ENCODE measurements around the gene NMNAT3. TPM values are rescaled to one million over a fixed set of nuclear protein-coding genes. Genes with fewer than 3 reads are reported as not detected.

NMNAT3 gene
- total and polyA plus RNA-seq, 8 donors: 3.6 to 24.9 (median 7.0) TPM

DNA sequence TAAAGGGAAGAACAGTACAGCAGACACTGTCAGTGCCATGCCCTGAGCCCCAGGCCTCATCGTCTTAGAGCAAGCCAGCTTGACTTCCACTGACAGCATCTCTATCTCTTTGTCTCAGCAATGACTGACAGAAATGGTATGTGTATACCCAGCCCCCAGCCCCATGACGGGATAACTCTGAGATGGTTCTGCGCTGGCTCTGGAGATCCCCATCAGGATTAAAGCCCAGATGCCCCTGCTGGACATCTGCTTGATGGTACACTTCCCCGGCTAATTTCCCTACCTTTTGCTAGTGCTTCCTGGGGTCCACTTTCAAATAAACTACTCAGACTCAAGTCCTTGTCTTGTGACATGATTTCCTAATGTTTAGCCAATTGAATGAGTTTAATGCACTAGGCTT is 7.6 kb downstream of the NMNAT3 start:
- TF ChIP-seq EP300 (IDR thresholded peaks at IDR 0.05) (no peak), POLR2A (IDR thresholded peaks at IDR 0.05) (no peak), POLR2AphosphoS5 (IDR thresholded peaks at IDR 0.05) (no peak)
- Histone ChIP-seq H3K9me3 (no peaks in the 10 kb centered on the region), H3K4me1 (no peaks in the 10 kb centered on the region), H3K4me3 (no peak overlapping the region), H3K36me3 (no peaks in the 10 kb centered on the region), H3K27ac (no peak overlapping the region), H3K27me3 (no peaks in the 10 kb centered on the region)
- 90 to 93% (median 93%) methylated on average over 4 of the region's 4 CpGs for WGBS, 5 donors
- intact Hi-C loops (cut with DNase I; ENCODE audit: low total_unique reads): no loop called here
- no peak for DNase-seq

GRCh38 chr3:139668332-139668731 is 9.4 kb downstream of the NMNAT3 start:
- Histone ChIP-seq H3K27ac (no peak overlapping the region), H3K27me3 (no peaks in the 10 kb centered on the region), H3K4me1 (no peaks in the 10 kb centered on the region), H3K36me3 (no peaks in the 10 kb centered on the region), H3K9me3 (no peaks in the 10 kb centered on the region), H3K4me3 (no peak overlapping the region)
- TF ChIP-seq POLR2A (IDR thresholded peaks at IDR 0.05): no peak
- TF ChIP-seq POLR2AphosphoS5 (IDR thresholded peaks at IDR 0.05): no peak
- TF ChIP-seq, protein P1, sequence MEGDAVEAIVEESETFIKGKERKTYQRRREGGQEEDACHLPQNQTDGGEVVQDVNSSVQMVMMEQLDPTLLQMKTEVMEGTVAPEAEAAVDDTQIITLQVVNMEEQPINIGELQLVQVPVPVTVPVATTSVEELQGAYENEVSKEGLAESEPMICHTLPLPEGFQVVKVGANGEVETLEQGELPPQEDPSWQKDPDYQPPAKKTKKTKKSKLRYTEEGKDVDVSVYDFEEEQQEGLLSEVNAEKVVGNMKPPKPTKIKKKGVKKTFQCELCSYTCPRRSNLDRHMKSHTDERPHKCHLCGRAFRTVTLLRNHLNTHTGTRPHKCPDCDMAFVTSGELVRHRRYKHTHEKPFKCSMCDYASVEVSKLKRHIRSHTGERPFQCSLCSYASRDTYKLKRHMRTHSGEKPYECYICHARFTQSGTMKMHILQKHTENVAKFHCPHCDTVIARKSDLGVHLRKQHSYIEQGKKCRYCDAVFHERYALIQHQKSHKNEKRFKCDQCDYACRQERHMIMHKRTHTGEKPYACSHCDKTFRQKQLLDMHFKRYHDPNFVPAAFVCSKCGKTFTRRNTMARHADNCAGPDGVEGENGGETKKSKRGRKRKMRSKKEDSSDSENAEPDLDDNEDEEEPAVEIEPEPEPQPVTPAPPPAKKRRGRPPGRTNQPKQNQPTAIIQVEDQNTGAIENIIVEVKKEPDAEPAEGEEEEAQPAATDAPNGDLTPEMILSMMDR (IDR thresholded peaks at IDR 0.05): no peak
- no peak for TF ChIP-seq EP300 (IDR thresholded peaks at IDR 0.05)
- DNase-seq: no peak
- intact Hi-C loops (cut with DNase I; ENCODE audit: low total_unique reads): no loop called here

DNA sequence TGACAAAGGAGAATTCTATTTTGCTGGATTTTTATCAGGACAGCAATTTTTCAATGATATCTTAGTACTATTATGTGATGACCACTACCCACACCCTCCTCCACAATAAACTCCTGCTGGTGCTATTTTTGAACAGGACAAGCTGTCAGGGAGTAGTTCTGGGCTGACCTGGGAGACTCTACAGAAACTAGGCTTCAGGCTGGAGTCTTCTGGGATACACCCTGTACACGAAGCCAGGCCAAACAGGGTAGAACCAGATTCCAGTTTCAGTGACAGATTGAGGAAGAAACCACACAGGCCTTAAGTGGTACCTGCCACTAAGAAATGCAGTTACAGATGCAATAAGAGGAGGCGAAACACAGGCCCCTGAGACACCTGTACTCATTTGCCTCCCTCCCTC is 12.8 kb downstream of the NMNAT3 start:
- WGBS, 5 donors: 83 to 87% (median 84%) methylated on average over 2 of the region's 2 CpGs
- no peaks in the 10 kb centered on the region for H3K4me1 ChIP-seq
- no peaks in the 10 kb centered on the region for H3K9me3 ChIP-seq
- no peaks in the 10 kb centered on the region for H3K27me3 ChIP-seq
- no peak for DNase-seq
- TF ChIP-seq POLR2AphosphoS5 (IDR thresholded peaks at IDR 0.05) (no peak), EP300 (IDR thresholded peaks at IDR 0.05) (no peak), POLR2A (IDR thresholded peaks at IDR 0.05) (no peak)
- TF ChIP-seq, protein P1 (IDR thresholded peaks at IDR 0.05): no peak
- intact Hi-C loops (cut with DNase I; ENCODE audit: low total_unique reads): no loop called here
- H3K36me3 ChIP-seq: peaks cover 0 to 6% (median 0%) of the 10 kb centered on the region in 4 donors
- H3K4me3 ChIP-seq: no peak overlapping the region
- H3K27ac ChIP-seq: no peak overlapping the region

DNA sequence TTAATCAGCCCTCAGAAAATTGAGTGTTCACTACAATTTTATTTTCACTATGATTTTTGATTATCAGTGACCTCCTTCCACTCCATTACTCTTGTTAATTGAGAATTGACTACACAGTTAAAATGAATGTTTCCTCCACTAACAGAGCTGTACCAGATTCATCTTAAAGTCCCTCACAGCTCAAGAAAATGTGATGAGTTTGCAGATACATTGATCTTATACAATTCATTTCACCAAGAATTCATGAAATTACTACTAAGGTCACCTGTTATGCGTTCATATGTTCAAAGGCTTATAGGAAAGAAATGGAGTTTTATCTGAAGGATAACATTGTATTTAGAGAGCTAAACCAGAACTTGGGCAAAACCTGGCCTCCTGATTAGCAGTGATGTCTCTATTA is 17.5 kb downstream of the NMNAT3 start:
- Histone ChIP-seq H3K27ac (no peak overlapping the region), H3K36me3 (peaks cover 0 to 6% (median 0%) of the 10 kb centered on the region in 4 donors), H3K9me3 (no peaks in the 10 kb centered on the region), H3K4me3 (no peak overlapping the region), H3K27me3 (no peaks in the 10 kb centered on the region), H3K4me1 (peaks cover 0 to 11% (median 2%) of the 10 kb centered on the region in 4 donors)
- intact Hi-C loops (cut with DNase I; ENCODE audit: low total_unique reads): no loop called here
- WGBS, 5 donors: 0 to 95% (median 90%) methylated on average over 1 of the region's 1 CpG
- TF ChIP-seq EP300 (IDR thresholded peaks at IDR 0.05): no peak
- no peak for TF ChIP-seq POLR2AphosphoS5 (IDR thresholded peaks at IDR 0.05)
- no peak for DNase-seq

- H3K4me3 ChIP-seq: no peak overlapping the region
- no peak overlapping the region for H3K27ac ChIP-seq
- H3K36me3 ChIP-seq: peaks cover 0 to 6% (median 0%) of the 10 kb centered on the region in 4 donors
- TF ChIP-seq POLR2AphosphoS5 (IDR thresholded peaks at IDR 0.05) (no peak), POLR2A (IDR thresholded peaks at IDR 0.05) (no peak), EP300 (IDR thresholded peaks at IDR 0.05) (no peak)
- TF ChIP-seq, protein P1 (IDR thresholded peaks at IDR 0.05): no peak
- no peak for DNase-seq
- WGBS, 5 donors: 79 to 90% (median 86%) methylated on average over 4 of the region's 4 CpGs
- H3K27me3 ChIP-seq: no peaks in the 10 kb centered on the region
- no peaks in the 10 kb centered on the region for H3K9me3 ChIP-seq
- intact Hi-C loops (cut with DNase I; ENCODE audit: low total_unique reads): no loop called here
- H3K4me1 ChIP-seq: peaks cover 0 to 14% (median 5%) of the 10 kb centered on the region in 4 donors
Measured at GRCh38 chr3:139659511-139659910, 18.3 kb downstream of the NMNAT3 start.

All from stomach (tissue), 9 donors.